HPDE6-E6E7 (cell line): ENCODE results near the gene SLC41A2.
"Not testable (repeated sequence)": the region's sequence is repeated elsewhere in the genome, so short reads cannot be mapped to it uniquely, and the experiment has no call there.

ENCODE experiments used
- DNase-seq: peaks from one replicate; pipeline ENCODE4 v3.0.0; 2011; ENCODE audit warnings: missing footprints; ENCODE audit errors: extremely low spot score

SLC41A2 gene

DNA sequence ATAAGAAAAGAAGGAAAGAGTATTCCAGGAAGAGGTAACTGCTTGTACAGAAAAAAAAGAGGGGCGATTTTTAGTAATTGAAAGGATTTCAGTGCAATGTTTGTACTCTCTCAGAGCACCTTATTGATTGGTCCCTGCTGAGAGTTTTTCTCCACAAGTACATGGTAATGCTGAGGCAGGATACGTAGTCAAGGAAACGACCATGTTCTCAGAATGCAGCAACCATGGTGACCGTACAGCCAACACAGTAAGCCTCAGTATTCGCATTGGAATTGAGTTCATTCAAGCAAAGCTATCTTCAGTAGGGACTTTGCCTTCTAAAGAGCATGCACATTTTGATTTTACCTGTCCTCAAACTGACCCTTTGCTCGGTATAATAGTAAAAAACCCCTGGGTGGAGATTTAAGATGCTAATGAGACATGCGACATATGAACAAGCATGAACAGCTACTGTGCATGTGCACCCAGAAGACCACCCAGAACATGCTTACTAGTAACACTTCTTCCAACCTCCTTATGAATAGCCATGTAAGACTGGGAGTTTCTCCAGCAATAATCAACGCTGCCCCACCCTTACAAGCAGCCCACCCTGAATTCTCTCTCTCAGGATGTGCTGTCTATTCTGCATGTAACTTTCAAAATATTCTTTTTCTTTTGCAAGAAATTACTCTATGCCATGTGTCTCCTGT is 6.2 kb upstream of the SLC41A2 start:
- no peak for DNase-seq

- no peak for DNase-seq
Observed at GRCh38 chr12:104963757-104964156, 5.7 kb upstream of the SLC41A2 start.

DNA sequence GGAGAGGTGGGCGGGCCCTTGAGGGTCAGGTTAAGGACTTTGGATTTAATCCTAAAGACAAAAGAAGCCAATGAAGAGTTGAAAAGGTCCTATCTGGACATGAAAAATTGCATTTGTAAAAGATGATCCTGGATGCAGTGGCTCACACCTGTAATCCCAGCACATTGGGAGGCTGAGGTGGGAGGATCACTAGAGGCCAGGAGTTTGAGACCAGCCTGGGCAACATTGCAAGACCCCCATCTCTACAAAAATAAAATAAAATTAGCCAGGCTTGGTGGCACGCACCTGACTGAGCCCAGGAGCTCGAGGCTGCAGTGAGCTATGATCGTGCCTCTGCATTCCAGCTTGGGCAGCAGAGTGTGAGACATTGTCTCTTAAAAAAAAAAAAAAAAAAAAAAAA is 2.4 kb upstream of the SLC41A2 start:
- no peak for DNase-seq

DNA sequence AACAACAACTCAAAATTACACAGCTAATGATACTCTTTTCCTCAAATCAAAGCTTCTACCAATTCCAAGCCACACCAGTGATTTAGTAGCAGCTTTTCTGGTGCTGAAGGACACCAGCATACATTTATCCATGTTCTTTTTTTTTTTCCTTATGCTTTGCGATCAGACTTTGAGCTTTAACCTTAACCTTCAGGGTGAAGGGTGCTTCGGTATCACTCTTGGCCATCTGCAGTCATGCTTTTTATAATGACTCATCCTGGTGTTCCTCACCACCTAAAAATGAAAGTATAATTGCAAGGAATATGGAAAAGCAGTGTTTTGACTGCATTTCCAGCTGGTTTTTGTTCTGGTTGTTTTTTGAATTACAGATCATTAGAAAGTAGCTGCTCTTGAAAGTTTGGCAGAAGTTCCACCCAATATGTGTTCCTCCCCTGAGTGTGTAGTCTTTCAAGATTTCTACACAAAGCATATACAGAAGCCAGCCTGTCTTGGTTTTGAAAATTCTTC is 1.3 kb upstream of the SLC41A2 start:
- DNase-seq = peak; percentile 52

DNA sequence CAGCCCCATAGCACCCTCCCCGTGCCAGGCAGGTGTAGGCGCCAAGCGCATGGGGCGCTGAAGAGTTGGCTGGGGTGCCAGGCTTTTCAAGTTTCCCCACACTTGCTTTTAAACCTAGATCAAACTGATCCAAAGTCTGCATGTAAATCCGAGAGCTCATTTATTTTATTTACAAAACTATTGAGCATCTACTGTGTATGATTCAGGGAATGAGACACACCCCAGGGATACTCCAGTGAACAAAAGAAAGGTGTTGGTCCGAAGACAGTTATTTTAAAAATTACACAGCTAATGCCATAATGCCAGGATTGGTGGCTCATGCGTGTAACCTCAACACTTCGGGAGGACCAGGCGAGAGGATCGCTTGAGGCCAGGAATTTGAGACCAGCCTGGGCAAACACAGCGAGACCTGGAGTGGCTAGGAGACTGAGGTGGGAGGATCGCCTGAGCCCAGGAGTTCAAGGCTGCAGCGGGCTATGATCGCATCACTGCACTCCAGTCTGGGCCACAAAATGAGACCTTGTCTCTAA is 780 bp upstream of the SLC41A2 start:
- DNase-seq = no peak

DNA sequence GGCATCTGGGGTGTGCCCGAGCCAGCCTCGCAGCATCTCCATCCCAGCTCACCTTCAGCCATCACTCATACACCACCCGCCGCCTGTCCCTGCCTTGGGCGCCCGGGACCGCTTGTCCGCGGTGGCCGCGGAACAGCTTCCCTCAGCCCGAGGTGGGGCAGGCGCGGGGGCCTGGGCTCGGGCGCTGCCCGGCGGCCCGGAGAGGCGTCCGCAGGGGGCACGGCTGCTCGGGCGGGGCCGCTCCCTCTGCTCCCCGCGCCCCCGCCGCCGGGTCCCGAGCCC is 430 bp downstream of the SLC41A2 start:
- peak; percentile 28 for DNase-seq

DNA sequence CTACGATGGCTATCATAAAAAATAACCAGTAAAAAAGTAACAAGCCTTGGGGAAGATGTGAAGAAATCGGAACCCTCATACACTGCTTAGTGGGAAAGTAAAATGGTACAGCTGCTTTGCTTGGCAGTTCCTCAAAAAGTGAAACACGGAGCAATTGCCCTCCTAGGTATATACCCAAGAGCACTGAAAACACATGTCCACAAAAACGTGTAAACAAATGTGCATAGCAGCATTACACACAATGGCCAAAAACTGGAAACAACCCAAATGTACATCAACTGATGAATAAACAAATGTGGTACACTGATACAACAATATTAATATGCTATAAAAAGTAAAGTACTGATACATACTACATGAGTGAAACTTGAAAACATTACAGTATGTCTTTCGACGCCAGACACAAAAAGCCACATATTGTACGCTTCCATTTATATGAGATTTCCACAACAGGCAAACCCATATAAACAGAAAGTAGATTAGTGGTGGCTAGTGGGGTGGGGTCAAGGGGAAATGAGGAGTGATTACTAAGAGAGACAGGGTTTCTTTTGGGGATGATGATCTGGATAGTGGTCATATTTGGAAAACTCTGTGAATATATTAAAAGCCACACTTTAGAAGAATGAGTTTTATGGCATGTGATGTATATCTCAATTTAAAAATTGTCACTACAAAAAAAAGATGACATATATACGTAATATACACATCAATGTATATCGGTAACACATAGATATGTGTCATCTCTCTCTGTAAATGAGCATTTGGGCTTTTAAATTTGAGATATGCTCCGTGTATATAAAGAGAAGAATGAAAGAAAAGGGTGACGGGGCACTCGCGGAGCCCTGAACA is 996 bp downstream of the SLC41A2 start:
- DNase-seq = no peak

DNA sequence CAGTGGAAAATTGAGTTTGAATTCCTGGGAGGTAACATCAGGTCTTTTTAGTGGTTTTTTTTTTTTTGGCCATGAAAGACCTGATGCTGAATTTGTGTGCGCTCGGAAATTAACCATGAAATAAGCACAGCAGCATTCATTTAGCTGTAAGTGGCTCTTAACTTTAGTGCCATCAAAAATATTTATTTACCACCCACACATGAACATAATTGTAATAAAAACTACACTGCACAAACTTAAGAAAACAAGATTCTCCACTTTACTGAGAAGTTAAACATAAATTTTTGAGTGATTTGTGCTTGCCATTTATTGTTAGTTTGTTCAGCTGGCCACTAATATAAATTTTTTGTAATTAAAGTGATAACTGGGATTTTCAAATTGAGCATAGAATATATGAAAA is 2.4 kb downstream of the SLC41A2 start:
- DNase-seq = no peak

GRCh38 chr12:104953323-104953722 is 4.8 kb downstream of the SLC41A2 start:
- DNase-seq = no peak

- DNase-seq = no peak
Observed at GRCh38 chr12:104952816-104953215, 5.3 kb downstream of the SLC41A2 start.

GRCh38 chr12:104951759-104952509 is 6.2 kb downstream of the SLC41A2 start:
- no peak for DNase-seq

- DNase-seq = not testable (repeated sequence)
Observed at GRCh38 chr12:104948716-104949115, 9.4 kb downstream of the SLC41A2 start.

GRCh38 chr12:104944252-104944651 is 13.8 kb downstream of the SLC41A2 start:
- DNase-seq = no peak

- not testable (repeated sequence) for DNase-seq
Observed at GRCh38 chr12:104943401-104943800, 14.7 kb downstream of the SLC41A2 start.

DNA sequence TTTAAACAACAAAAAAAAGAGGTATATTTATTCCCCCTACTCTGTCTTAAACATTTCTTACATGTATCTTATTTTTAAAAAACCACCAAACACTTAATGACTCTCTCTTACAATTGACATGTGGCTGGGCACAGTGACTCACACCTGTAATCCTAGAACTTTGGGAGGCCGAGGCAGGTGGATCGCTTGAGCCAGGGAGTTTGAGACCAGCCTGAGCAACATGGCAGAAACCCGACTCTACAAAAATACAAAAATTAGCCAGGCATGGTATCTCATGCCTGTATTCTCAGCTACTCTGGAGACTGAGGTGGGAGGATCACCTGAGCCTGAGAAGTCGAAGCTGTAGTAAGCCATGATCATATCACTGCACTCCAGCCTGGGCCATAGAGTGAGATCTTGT is 16.0 kb downstream of the SLC41A2 start:
- no peak for DNase-seq

- no peak for DNase-seq
Observed at GRCh38 chr12:104941454-104941853, 16.6 kb downstream of the SLC41A2 start.

GRCh38 chr12:104939089-104939488 is 19.0 kb downstream of the SLC41A2 start:
- DNase-seq = no peak

GRCh38 chr12:104938371-104938770 is 19.7 kb downstream of the SLC41A2 start:
- DNase-seq = no peak

GRCh38 chr12:104935886-104936285 is 22.2 kb downstream of the SLC41A2 start:
- DNase-seq = no peak

GRCh38 chr12:104933778-104934177 is 24.3 kb downstream of the SLC41A2 start:
- DNase-seq = no peak

DNA sequence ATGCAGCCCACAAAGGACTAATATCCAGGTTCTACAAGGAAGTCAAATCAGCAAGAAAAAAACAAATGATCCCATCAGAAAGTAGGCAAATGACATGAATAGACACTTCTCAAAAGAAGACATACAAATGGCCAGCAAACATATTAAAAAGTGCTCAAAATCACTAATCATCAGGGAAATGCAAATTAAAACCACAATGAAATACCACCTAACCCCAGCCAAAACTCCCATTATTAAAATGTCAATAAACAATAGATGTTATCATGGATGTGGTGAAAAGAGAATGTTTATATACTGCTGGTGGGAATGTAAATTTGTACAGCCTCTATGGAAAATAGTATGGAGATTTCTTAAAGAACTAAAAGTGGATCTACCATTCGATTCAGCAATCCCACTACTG is 25.0 kb downstream of the SLC41A2 start:
- no peak for DNase-seq
